Activated CD8-positive, alpha-beta memory T cell treated with anti-CD3 and anti-CD28 coated beads for 1 hour (primary cell): ENCODE results near the gene RCSD1.

ENCODE experiments used
- DNase-seq, 2 donors: peaks; one replicate each; pipeline ENCODE4 v3.0.0-alpha.2; 2020; ENCODE audit warnings: low read depth in 1 of 2; ENCODE audit errors: extremely low read depth in 1 of 2

Gene RCSD1

DNA sequence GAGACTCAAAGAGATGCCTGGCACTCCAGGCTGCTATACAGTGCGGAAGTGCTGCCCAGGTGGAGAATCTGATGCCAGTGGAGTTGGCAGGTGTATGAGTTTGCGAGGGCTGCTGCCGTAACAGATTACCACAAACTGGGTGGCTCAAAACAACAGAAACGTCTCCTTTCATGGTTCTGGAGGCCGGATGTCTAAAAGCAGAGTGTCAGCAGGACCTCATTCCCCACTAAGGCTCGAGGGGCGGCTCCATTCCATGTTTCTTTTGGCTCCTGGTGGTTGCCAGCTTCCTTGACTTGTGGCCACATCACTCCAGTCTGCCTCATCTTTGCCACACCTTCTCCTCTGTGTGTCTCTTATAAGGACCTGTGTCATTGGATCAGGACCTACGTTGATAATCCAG, 10.0 kb downstream of the RCSD1 start:
- no peak for DNase-seq

DNA sequence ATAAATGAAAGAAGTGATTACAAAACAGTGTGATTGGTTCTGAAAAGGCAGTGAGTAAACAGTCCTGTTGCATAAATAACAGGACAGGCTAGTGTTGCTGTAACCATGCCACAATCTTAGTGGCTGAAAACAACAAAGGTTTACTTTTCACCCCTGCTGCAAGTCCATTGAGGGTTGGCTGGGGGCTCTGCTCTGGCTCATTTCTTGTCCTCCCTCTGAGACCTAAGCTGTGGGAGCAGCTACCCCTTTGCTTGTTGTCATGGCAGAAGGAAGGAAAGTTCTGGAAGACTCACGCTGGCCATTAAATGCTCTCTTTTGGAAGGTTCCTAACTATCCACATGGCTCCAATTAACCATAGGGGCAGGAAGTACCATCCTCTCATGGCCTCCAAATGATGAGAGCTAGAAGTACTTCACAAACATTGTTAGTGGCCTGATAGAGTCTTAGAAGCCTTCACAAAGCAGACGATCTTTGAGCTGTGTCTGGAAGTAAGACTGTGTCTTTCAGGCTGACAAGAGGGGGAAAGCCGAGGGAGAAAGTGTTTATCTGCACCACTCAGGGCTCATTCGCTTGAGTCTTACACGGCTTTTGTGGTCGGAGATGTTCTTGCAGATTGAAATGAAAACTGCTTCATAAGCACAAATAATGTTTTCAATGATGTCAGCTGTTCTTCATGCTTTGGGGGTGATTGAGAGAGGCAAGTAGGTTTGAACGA, 11.9 kb downstream of the RCSD1 start:
- DNase-seq: no peak

DNA sequence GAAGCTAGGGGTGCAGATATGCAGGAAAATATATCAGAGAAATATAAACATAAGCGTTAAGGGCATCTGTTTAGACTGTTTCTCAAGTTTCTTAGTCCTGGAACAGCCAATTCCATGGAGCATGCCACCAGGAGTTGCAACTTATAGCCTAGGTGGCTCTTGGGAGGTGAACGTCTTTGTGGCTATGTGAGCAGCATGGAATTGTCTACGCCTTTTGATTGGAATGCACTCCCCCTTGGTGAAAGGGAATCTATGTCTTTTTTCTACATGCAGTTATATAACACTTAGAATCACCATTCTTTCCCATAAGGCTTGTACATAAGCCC, 12.4 kb downstream of the RCSD1 start:
- no peak for DNase-seq

DNA sequence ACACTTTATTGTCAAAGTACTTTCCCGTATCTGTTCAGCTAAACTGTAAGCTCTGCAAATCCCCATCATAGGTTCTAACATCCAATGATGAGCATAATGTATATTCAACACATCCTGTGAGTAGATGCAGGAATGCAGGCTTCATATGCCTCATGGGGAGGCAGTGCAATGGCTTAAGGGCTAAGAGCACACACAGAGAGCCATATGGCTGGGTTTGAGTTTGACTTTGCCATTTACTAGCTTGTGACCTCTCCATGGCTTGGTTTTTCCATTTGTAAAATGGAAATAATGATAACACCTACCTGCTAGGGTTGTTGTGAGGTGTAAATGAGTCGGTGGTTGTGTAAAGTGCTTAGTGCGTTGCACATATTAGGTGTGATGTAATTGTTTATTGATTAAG, 13.4 kb downstream of the RCSD1 start:
- no peak for DNase-seq

DNA sequence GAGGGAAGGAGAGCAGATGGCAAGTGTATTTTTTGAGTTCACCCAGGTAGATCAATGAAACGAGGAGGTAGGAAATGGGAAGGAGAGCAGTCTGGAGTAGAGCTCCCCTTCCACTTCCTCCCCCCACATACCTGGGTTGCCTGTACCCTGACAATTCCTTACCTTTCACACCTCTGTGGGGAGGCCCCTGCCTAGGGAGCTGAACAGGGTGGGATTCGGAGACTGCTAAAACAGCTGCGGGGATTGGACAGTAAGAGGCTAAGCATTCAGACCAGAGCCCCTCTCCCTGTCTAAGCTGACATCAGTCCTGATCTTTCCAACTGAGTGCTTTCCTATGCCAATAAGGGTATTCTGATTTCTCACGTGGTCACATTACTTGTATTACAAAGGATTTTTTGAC, 14.5 kb downstream of the RCSD1 start:
- no peak for DNase-seq

DNA sequence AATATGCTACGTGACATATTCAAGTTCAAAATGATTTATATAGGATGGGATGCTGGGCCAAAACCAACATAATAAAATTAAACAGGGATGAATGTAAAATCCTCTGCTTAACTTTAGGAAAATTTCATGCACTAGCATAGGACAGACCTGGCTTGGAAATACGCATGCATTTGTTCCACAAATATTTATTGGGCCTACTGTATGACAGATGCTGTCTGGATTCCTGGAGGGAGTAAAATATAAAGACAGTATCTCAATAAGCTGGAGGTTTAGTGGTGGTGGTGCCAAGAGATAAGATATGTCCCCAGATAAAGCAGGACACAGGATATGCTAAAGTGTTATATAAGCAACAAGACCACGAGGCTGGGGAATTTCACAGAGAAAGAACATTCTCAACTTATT, 15.1 kb downstream of the RCSD1 start:
- no peak for DNase-seq

DNA sequence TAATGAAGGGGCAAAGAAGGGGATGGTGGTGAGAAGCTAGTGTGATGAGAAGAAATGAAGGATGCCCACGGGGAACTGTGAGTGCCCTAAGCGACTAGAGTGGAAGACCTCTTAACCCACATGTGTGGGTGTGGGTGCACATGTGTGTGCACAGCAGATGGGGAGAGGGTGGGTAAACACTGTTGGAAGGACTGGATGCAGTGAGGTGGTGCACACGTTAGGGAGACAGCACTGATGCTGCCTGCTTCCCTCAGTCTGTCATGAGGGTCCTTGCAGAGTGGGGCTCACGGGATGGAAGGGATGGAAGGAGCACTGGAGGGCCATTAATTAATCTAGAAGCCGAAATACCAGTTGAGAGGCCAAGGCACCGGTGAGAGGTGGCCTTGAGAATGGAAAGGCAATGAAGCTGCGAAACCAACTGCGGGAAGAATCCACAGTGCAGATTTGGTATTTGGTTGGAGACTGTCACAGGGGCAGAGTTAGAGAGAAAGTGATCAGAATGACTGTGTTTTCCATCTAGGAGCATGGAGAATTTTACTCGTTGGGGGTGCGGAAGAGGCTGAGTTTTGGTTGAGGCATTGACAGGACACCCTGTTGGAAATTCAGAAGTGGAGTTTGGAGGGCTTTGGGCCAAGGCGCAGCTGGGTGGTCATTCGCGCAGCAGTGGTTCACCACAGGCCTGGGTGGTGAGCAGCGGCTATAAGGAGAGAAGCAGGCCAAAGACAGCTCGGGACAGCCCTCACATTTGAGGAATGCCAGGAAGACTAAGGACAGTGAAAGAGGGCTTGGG, 15.8 kb downstream of the RCSD1 start:
- DNase-seq: no peak

DNA sequence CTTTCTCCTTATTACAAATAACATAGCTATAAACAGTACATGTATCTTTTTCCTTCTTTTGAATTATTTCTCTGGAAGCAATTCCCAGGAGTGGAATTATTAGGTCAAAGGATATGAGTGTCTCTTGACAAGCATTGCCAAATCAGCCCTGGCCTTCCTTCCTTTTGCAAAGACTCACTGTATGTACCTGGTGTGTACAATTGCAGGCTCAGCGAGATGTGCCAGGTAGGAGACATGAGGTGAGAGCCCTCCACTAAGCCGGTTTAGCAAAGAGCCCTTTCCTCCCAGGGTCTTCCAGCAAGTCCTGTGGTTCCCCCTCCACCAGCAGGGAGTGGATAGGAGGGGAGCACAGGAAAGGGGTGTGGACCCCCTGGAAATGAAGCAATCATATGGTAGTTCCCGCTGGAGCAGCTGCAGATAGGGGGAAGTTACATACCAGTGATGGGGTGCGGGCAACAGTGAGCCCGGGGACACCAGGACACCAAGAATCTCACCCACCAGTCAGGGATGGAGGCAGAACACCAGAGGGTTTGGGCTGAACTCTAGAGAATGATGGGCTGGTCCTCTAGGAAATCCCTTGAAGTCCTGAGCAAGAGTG, 18.3 kb downstream of the RCSD1 start:
- no peak for DNase-seq

DNA sequence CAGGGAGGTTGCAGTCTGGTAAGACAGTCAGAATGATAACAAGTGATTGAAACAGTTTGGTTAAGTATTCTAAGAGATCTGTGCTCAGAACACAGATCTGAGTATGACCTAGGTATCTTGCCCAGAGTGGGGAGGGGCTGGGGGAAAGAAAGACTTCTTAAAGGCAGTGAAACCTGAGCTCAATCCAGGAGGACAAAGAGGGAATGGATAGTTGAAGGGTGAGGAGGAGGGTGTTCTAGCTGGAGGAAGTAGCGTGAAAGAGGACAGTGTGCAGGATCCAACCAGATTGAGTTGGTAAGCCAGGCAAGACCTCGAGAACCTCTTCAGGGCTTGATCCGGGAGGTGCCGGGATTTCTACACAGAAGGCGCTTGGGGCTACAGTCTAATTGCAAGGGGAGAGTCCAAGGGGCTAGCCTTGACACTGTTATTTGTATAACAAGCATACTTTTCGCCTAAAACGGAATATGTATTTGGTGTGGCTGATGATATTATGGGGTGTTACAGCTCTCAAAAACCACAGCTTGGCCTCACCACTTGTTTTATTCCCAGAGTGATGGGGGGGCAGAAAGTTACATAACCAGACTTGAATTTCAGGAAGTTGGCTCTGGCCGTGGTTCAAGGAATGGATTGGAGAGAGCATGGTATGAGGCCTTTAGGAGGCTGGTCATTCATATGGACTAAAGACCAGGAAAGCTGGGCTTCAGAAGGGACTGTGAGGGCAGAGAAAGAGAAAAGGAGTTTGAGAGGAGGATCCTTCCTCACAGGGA, 19.1 kb downstream of the RCSD1 start:
- no peak for DNase-seq

DNA sequence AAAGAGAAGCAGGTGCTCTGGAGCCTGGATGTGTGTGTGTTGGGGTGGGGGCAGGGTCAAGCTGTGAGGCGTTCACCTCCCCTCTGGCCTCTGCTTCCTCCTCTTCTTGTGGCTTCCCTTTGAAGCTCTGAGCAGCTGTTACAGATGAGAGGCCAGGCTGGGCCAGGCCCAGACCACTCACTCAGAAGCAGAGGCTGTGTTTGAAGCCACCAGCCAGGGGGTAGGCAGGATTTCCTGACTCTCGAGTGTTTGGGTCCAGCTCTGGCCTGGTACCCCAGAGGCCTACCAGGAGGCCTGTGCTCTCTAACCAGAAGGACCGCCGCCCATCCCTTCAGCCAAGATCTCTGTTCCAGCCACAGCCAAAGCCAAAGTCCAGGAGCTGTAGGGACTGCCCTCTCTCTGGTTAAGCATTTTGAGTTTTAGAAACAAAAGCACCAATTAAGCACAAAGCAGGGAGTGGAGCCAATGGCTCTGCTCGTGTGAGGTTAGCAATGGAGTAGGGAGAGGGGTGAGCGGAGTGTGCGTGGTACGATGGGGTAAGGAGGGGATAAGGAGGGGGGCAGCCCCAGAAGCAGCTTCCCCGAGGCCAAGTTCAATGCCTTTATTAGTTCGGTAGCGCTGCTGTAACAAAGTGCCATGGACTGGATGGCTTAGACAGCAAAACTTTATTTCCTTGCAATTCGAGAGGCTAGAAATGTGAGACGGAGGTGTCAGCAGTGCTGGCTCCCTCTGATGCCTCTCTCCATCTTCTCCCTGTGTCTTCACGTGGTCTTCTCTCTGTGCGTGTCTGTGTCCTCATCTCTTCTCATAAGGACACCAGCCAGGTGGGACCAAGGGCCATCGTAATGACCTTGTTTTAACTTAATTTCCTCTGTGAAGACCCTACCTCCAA, 20.5 kb downstream of the RCSD1 start:
- DNase-seq: no peak

DNA sequence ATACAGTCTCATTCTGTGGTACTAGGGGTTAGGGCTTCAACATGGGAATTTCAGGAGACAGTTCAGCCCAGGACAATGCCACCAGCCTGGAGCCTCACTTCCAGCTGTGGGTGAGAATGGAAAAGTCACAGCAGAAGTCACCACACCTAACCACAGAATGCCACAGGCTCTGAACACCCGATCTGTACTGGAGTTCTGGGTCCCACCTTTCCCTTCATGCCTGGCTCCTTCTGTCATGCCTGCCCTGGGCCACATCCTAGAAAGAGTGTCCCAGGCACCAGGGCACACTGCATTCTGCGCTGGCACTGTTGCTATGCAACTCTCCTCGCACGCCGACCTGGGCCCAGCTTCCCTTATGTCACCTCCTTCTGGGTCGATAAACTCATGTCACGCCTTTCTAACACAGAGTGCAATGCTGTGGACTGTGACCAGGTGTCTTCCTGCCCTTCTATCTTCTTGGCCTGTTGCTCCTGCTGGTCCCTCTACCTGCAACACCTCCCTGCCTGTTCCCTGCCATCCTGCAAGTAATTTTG, 21.2 kb downstream of the RCSD1 start:
- DNase-seq: no peak

DNA sequence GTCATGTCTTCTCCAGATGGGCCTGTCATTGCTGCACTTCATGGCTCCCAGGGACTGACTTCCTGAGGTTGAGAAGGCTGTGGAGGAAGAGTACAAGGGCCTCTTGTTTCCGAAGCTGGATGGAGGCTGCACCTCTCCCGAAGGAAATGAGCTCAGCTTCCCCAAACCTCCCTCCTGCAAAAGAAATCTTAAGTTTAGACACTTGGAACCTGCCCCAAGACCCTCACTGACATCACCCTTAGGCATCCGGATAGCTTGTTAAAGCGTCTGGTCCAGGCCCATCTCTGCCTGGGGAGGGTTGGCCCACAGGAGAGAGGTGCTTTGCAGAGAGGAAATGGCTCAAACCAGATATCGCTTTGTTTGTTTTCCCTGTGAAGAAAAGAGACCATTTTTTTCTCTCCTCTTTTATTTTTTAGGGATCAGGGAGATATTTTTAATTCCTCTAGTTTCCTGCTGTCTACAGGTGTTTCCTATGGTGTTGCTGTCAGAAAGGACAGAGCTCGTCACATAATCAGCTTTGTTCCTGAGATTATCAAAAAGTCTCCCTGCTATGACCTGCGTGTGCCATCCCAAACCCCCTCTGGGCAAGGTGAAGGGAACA, 25.0 kb downstream of the RCSD1 start:
- DNase-seq: no peak

DNA sequence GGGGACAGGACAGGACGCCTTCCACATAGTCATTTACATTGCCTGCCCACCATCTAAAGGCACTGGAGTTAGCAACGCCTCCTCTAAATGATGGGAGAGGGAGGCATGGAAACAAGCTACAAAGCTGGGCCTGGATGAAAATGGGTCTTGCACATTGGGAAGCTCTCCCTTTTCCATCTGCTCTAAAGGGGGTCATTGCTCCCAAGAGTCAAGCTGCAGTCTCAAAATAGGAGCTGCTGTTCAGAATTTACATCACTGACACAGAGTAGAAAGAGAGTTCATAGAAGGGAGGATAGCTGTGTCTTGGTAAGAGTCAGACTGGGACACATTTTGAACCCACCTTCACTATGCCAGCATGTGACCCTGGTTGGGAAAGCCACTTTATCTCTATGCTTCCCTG, 26.6 kb downstream of the RCSD1 start:
- no peak for DNase-seq

DNA sequence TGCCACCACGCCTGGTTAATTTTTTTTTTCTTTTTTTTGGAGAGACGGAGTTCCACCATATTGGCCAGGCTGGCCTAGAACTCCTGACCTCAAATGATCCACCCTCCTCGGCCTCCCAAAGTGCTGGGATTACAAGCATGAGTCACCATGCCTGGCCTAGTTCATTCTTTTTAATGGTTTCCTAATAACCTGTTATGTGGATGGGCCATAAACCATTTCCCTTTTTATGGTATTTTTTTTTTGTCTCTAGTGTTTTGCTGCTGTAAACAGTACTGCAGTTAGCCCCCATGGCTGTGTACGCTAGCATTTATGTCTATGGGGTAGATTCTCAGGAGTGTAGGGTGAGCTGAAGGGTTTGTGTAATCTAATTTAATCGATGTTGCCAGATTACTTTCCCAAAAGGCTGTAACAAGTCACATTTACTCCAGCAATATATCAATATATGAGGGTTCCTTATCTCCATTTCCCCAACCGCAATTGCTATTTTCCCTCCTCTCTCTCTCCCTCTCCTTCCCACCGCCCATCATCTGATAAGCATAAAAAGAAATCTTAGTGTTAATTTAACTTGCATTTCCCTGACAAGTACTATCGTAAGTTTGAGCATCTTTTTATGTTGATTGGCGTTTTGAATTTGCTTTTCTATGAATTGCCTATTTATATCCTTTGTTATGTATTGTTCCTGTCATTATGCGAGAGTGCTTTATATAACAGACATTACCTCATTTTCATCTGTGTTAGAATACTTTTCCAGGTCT, 28.7 kb downstream of the RCSD1 start:
- no peak for DNase-seq

DNA sequence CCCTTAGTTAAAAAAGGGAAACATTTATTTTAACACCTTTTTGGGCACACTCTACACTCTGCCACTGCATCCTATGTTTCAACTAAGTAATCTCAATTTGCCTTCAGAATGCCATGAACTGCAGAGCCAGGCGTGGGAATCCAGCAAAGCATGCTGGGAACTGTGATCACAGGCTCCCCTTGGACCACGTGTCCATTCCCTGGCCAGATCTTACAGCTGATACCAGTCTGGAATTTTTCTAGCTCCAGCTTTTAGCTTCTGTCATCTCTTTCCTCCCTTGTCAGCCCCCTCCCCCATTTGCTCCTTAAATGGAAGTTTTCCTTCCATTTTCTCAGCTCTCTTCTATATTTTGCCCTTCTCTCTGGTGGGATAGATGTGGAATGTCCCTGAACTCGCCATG, 29.4 kb downstream of the RCSD1 start:
- no peak for DNase-seq

DNA sequence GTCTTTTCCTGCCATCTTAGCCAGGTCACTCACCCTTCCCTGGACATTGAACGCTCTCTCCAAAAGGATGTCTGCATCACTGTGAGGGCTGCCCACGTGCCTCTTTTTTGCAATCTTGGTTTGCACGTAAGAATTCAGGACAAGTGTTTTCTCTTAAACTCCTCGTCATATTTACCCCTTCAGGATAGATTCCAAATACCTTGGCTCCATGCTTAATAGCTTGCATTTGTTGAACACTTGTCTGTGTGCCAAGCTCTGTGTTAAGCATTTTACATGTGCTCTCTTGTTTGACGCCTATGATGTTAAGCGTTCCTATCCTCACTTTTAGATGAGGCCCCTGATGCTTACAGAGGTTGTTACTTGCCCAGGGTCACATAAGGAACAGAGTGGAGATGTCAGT, 29.8 kb downstream of the RCSD1 start:
- no peak for DNase-seq

DNA sequence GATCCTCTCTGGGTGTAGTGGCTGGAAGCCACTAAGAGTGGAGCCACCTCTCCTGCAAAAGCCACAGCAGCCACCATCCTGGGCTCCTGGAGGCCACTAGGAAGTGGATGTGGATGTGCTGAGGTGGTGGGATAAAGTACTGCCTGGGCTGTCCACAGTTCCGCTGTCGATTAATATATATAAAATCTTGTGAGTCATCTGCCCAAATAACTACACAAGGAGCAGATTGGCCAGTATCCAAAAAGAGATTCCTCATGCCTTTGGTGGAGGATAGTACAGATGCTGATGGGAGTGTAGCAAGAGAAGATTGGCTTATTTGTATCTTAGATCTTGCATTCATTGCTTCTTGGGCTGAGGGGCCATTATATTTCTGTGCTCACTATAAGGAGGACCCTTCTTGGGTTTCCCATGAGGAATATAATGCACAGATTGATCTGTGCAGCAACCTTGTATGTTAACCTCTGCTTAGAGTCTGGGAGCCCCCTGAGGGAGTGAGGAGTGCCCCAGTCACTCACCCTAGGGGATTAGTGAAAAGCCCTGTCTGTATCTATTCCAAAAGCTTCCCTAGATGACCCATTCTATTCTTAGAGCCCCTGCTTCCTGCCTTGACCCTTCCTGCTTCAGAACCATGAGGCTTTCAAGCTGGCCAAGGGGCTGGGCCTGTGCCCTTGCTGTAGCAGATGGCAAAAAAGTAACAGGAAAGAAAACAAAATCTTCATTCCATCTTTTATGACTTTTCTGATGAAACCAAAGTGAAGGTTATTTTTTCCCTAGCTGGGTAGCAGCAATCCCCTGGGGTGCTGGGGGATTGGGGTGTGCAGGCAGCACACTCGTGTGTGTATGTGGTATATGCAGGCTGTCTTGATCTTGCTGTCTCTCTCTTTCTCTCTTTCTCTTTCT, 31.7 kb downstream of the RCSD1 start:
- no peak for DNase-seq
